Thyroid gland (tissue), 4 donors: Measurements from ENCODE around the gene OR2T34. TPM values are rescaled to one million over a fixed set of nuclear protein-coding genes. Genes with fewer than 3 reads are reported as not detected.
"Not testable (repeated sequence)": the region's sequence is repeated elsewhere in the genome, so short reads cannot be mapped to it uniquely, and the experiment has no call there.

Source experiments
- DNase-seq, 2 donors: peaks; one replicate each; pipeline ENCODE4 v3.0.0-alpha.2; 2019
- H3K27ac ChIP-seq, 3 donors: fragments of 200-600 bp; sonication (generic); 1 replicate in 2 of 3; 2 replicates in 1 of 3; pipeline ENCODE4 v1.5.1; 2016 to 2019; ENCODE audit warnings: mild to moderate bottlenecking in 1 of 3, moderate library complexity in 1 of 3
- H3K27me3 ChIP-seq: fragments of 200-600 bp; sonication (generic); one replicate; pipeline ENCODE4 v1.5.1; 2019
- H3K36me3 ChIP-seq, 2 donors: fragments of 200-600 bp; sonication (generic); one replicate each; pipeline ENCODE4 v1.5.1; 2016 to 2019
- H3K4me1 ChIP-seq, 2 donors: fragments of 200-600 bp; sonication (generic); one replicate each; pipeline ENCODE4 v1.5.1; 2017 to 2019
- H3K4me3 ChIP-seq, 3 donors: fragments of 200-600 bp; sonication (generic); replicated peaks in 1 of 3; 1 replicate in 2 of 3; 2 replicates in 1 of 3; pipeline ENCODE4 v1.5.1; 2016; ENCODE audit warnings: mild to moderate bottlenecking in 1 of 3
- H3K9me3 ChIP-seq: fragments of 200-600 bp; sonication (generic); one replicate; pipeline ENCODE4 v1.5.1; 2017
- CTCF ChIP-seq, 6 experiments: fragments of 200-600 bp in 3 of 6; fragments of 450-650 bp in 3 of 6; sonication (generic) in 3 of 6; IDR thresholded peaks; one replicate each; pipeline ENCODE4 v1.5.1; 2016 to 2019; ENCODE audit warnings: antibody characterized with exemption in 6 of 6, mild to moderate bottlenecking in 2 of 6, inconsistent platforms in 1 of 6, moderate library complexity in 1 of 6
- POLR2A ChIP-seq, 2 donors: fragments of 450-650 bp; IDR thresholded peaks; one replicate each; pipeline ENCODE4 v1.6.1; 2017; ENCODE audit warnings: antibody characterized with exemption in 2 of 2, mild to moderate bottlenecking in 2 of 2, moderate library complexity in 1 of 2
- WGBS, 2 donors: methylation state at CpG; one replicate each; pipeline ENCODE4 v1.1.5; 2017; 5-methylcytosine and 5-hydroxymethylcytosine counted together
- intact Hi-C: fragments of 100-400 bp; cut with DNase I; formaldehyde crosslinking; loops from one replicate; pipeline ENCODE4 v1.15.1; 2023
- total RNA-seq, 4 donors: library from RNA; depleted of rRNA; stranded (reverse); fragments of >200 nt; gene quantifications; one replicate each; pipeline ENCODE4 v1.2.3, GENCODE V29; 2016

The OR2T34 gene
- not detected for total RNA-seq

DNA sequence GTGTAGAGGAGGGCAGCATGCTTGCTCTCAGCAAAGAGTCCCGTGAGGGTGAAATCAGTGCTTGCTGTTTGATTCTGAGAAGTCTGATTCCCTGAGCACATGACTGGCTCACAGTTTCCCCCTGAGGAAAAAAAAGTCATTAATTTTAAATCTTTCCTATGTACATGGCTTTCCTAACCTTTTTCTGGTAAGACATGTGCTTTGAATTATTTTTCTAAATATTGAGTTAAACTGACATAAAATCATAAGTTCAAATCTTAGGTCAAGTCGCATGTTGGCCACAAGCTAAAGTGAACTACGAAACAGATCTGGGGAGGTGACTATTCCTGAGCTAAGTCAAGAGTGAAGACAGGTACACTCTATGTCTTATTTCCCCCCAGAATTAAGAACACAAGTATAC, at the start of gene OR2T34:
Gene OR2T34, minus strand, starts transcription at position 101 of the 400 bp plus-strand sequence. Its CDS starts 0 bp downstream, at position 101.
- H3K4me1 ChIP-seq, H3K4me3 ChIP-seq, H3K27ac ChIP-seq, H3K27me3 ChIP-seq, H3K36me3 ChIP-seq, H3K9me3 ChIP-seq, DNase-seq, intact Hi-C loops: not testable (repeated sequence)
- 90 to 91% methylated on average over 3 of the region's 3 CpGs for WGBS, 2 donors

- Histone ChIP-seq H3K4me3 (no peak overlapping the region), H3K36me3 (no peaks in the 10 kb centered on the region), H3K27me3 (no peaks in the 10 kb centered on the region), H3K9me3 (no peaks in the 10 kb centered on the region), H3K4me1 (no peaks in the 10 kb centered on the region), H3K27ac (no peak overlapping the region)
- intact Hi-C loops, result no loop called here
- WGBS, 2 donors, result 57 to 77% methylated on average over 4 of the region's 4 CpGs
- peak in 3 of 6 experiments; percentile 35 to 54 (median 43) for TF ChIP-seq CTCF (IDR thresholded peaks at IDR 0.05)
- TF ChIP-seq POLR2A (IDR thresholded peaks at IDR 0.05), result no peak
- DNase-seq, result no peak
These were observed 48.0 kb upstream of the OR2T34 start for GRCh38 chr1:248622570-248623001.

DNA sequence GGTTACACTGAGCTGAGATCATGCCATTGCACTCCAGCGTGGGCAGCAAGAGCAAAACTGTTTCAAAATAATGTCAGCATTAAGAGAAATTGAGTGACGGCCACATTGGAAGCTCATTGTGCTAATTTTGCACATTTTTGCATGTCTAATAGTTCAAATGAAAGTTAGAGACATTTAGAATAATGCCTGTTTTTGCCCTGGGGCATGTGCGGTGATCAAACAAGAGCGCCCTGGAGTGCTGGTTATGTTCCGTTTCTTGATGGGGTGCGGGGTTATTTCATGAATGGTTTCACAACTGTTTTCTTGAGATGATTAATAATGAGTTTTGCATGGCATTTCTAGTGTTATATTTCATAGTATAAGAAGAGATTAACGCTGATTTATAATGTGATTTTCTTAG, 47.2 kb upstream of the OR2T34 start:
- intact Hi-C loops, result no loop called here
- 72 to 73% methylated on average over 7 of the region's 7 CpGs for WGBS, 2 donors
- Histone ChIP-seq H3K4me1 (no peaks in the 10 kb centered on the region), H3K36me3 (no peaks in the 10 kb centered on the region), H3K9me3 (no peaks in the 10 kb centered on the region), H3K27ac (no peak overlapping the region), H3K4me3 (no peak overlapping the region), H3K27me3 (no peaks in the 10 kb centered on the region)
- DNase-seq, result no peak
- TF ChIP-seq POLR2A (IDR thresholded peaks at IDR 0.05), result no peak
- no peak for TF ChIP-seq CTCF (IDR thresholded peaks at IDR 0.05)

DNA sequence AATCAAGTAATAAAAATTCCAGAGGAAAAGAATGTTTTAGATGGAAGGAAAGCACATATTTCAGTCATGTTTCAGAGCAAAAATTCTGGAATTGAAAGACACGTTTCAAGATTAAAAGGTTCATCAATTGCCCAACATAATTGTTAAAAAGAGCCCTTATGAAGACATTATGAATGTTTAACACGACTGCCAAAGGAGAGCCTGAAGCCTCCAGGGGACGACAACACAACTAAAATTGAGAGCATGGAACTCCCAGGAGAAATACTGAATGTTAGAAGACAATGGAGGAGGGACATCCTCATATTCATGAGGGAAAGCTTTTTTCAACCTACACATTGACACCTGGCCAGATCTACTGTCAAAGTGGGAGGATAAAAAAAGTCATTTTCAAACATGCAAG, 44.3 kb upstream of the OR2T34 start:
- intact Hi-C loops, result loop anchor here (5.0 kb wide), 1 partner anchor 188 kb away; no protein-coding TSS in a partner anchor
- Histone ChIP-seq H3K4me1 (no peaks in the 10 kb centered on the region), H3K4me3 (no peak overlapping the region), H3K27ac (no peak overlapping the region), H3K36me3 (no peaks in the 10 kb centered on the region), H3K27me3 (no peaks in the 10 kb centered on the region), H3K9me3 (no peaks in the 10 kb centered on the region)
- WGBS, 2 donors, result 2 to 4% methylated on average over 3 of the region's 3 CpGs
- peak in 5 of 6 experiments; percentile 25 to 71 (median 43) for TF ChIP-seq CTCF (IDR thresholded peaks at IDR 0.05)
- TF ChIP-seq POLR2A (IDR thresholded peaks at IDR 0.05), result no peak
- peak; percentile 39 to 74 for DNase-seq

DNA sequence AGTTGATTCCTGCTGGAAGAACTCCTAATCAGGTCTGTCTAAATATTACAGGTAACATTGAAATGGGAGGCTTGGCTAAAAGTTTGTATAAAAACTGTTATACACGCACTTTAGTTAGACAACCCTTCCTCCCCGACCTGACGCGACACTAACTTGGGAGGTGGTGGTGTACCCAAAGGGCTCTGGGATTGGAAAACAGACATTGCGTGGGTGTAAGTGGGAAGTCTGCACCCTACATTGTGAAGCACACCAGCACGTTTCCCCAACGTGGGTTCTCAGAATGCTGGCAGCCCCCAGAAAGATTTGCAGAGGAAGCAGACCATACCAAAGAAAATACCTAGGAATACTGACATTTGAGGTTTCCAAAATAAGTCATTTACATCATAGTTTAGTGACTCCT, 43.6 kb upstream of the OR2T34 start:
- no peak for DNase-seq
- Histone ChIP-seq H3K36me3 (no peaks in the 10 kb centered on the region), H3K4me3 (no peak overlapping the region), H3K27ac (no peak overlapping the region), H3K27me3 (no peaks in the 10 kb centered on the region), H3K9me3 (no peaks in the 10 kb centered on the region), H3K4me1 (no peaks in the 10 kb centered on the region)
- no peak for TF ChIP-seq CTCF (IDR thresholded peaks at IDR 0.05)
- no peak for TF ChIP-seq POLR2A (IDR thresholded peaks at IDR 0.05)
- 69 to 76% methylated on average over 7 of the region's 7 CpGs for WGBS, 2 donors
- intact Hi-C loops, result loop anchor here (5.0 kb wide), 1 partner anchor 189 kb away; no protein-coding TSS in a partner anchor

DNA sequence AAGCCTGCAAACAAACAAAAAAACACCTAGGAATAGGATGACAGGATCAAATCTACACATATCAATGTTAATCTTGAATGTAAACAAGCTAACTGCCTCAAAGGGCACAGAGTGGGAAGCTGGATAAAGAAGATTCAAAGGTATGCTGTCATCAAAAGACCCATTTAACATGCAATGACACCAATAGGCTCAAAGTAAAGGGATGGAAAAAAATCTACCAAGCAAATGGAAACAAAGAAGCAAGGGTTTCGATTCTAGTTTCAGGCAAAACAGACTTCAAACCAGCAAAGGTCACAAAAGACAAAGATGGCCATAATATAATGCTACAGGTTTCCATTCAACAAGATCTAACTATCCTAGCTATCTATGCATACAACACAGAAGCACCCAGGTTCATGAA, 39.2 kb upstream of the OR2T34 start:
- Histone ChIP-seq H3K36me3 (no peaks in the 10 kb centered on the region), H3K27me3 (no peaks in the 10 kb centered on the region), H3K4me3 (no peak overlapping the region), H3K4me1 (no peaks in the 10 kb centered on the region), H3K27ac (no peak overlapping the region), H3K9me3 (no peaks in the 10 kb centered on the region)
- TF ChIP-seq POLR2A (IDR thresholded peaks at IDR 0.05) (no peak), CTCF (IDR thresholded peaks at IDR 0.05) (no peak)
- 74 to 88% methylated on average over 1 of the region's 1 CpG for WGBS, 2 donors
- intact Hi-C loops, result no loop called here
- DNase-seq, result no peak
